ENCODE data around the gene MAPK1.

GRCh38 chr22:21815958-21816357, 51.5 kb downstream of the MAPK1 start:
- TF ChIP-seq EZH2 (IDR thresholded peaks at IDR 0.05; ENCODE audit: borderline replicate concordance, low read depth, low read length, severe bottlenecking) (no peak), CTCF (IDR thresholded peaks at IDR 0.05; ENCODE audit: extremely low read depth in 1 of 2, insufficient read depth in 1 of 2, low read depth in 1 of 2, low read length in 2 of 2) (no peak), POLR2AphosphoS5 (IDR thresholded peaks at IDR 0.05; ENCODE audit: insufficient read depth, low read depth, low read length) (no peak), POLR2A (IDR thresholded peaks at IDR 0.05; ENCODE audit: low read depth, low read length) (no peak), MYC (IDR thresholded peaks at IDR 0.05; ENCODE audit: low read depth, low read length) (no peak), JUN (IDR thresholded peaks at IDR 0.05; ENCODE audit: borderline replicate concordance, insufficient read depth, insufficient read length, low read depth) (no peak), MAX (IDR thresholded peaks at IDR 0.05; ENCODE audit: insufficient read depth, insufficient read length) (no peak), GATA2 (IDR thresholded peaks at IDR 0.05; ENCODE audit: insufficient read depth, insufficient read length, low read depth, low read length) (no peak), FOS (IDR thresholded peaks at IDR 0.05; ENCODE audit: borderline replicate concordance, insufficient read depth, low read length) (no peak)

Data from endothelial cell of umbilical vein (primary cell).